Measurements from ENCODE around the gene LIN7C.
"Not testable (repeated sequence)": the region's sequence is repeated elsewhere in the genome, so short reads cannot be mapped to it uniquely, and the experiment has no call there.

Gene LIN7C

DNA sequence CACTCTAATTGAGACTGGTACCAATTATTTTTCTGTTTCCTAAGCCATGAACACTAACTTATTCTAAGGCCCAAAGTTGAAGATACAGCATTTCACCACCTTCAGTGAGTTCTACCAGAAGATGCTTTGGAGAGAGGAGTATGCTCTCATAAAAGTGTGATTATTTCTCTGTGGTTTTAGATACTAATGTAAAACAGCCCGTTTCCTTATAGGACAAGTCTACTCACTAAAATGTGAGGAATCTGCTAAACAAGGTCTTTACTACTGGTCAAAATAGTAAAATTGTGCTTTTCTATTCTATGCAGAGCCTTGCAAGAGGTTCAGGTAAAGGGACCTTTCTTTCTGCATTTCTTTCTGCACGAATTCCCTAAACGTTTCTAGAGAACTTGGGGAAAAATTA is 36.4 kb downstream of the LIN7C start:
- no peak for DNase-seq (ENCODE audit: low spot score)

DNA sequence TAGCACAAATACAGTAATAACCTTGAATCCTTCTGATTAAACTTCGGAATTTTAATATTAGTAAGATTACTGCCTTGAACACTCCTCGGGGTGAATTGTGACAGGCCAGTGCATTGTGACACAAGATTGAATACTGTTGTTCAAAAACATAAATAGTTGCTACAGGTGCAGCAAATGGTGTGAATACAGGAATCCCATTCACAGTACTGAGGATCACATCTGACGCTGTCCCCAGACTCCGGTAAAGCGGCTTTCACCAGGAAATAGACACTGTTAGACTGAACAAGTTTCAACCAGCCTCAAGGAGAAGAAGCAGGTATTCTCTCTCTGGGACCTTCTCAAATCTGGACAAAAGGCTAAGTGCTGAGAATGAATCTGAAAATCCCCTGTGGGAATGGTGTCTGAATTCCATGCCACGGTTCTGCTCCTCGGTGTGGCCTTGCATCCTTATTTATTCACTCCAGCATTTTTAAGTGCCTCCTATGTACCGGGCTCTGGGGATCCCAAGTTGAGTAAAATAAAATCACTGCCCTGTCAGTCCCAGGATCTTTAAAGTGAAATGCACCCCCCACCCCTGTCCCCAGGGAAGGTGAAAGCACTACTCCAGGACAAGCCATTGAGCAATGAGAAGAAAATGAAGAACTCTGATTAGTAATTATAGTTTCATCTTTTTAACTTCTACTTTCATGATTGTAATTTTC is 37.4 kb downstream of the LIN7C start:
- no peak for DNase-seq (ENCODE audit: low spot score)

DNA sequence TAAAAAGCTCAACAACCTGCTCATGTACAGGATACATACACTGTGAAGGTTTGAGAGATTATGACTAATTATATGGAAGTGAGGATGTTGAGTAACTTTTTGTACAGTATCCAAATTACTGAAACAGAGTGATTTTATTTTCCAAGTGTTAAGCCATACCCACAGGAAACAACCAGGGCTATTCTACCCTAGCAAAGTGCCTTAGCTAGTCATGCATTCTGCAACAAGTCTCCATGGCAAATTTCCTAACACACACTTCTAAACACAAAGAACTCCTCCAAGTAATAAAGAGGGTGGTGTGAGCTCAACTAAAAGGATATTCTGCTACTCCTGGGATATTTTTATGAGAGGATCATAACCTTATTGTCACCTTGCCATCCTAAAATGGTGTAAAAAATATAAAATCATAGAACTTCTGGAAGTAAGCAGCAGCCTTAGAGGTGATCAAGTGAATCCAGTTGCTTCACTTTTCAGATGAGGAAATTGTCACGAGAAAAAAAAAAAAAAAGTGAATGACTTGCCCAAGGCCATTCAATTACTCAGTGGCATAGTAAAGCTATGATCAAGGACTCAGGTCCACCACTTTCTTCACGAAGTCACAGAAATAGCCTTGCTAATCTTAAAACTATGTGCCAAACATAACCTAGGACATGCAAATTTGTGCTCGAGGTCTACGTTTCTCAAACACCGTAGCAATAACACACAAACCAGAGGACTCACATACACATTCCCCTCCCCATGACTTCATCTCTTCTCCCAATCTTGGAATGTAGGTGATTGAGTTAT is 38.2 kb downstream of the LIN7C start:
- no peak for DNase-seq (ENCODE audit: low spot score)

DNA sequence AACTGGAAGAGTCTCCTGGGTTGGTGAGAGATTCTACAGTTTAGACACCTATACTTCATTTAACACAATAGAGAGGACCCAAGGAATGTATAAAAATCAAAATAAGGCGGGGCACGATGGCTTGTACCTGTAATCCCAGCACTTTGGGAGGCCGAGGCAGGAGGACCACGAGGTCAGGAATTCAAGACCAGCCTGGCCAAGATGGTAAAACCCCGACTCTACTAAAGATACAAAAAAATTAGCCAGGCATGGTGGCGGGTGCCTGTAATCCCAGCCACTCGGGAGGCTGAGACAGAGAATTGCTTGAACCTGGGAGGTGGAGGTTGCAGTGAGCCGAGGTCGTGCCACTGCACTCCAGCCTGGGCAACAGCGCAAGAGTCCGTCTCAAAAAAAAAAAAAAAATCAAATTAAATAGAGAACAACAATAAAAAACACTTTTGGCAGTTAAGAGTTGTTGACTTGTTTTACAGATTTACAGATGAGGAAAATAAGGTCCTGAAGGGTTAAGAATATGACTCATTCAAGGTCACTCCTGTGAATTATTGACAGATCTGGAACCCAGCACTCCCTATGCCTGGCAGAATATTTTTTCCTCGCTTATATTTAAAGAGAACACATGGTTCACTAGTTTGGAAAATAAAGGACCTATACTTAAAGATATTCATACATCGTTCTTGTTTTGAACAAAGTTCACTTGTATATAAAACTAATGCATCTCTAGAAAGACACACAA is 39.2 kb downstream of the LIN7C start:
- DNase-seq (ENCODE audit: low spot score), result no peak

DNA sequence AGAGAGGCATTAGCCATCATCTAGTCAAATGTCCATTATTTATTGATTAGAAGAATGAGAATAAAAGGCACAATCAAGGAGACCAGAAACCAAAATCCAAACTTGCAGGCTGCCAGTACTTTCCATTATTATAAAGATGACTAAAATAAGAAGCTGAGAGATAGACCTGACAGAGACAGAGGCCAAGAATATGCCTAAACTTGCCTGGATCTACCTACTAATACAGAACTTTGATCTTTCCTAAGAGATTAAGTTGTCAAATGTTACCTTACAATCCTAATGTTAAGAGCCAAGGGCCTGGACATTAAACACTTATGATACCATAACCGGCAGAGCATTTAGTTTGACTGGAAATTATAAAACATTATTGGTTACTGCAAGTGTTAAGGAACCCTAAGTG is 40.2 kb downstream of the LIN7C start:
- no peak for DNase-seq (ENCODE audit: low spot score)

DNA sequence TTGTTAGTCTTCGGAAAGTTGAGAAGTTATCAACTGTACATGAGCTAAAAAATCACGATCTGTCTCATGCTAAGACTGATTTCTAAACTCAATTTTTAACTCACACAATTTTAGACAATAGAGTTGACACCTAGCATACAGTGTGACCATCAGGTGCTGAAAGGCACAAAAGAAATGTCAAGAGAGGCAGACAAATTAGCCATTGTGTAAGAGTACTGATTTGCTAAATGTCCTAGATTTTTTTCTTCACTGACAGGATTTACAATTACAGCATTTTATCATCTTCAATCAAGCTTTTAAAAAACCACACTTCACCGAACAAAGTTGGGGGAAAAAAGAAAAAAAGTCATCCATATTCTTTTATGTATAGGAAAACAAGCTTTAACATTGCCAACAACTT is 40.9 kb downstream of the LIN7C start:
- no peak for DNase-seq (ENCODE audit: low spot score)

DNA sequence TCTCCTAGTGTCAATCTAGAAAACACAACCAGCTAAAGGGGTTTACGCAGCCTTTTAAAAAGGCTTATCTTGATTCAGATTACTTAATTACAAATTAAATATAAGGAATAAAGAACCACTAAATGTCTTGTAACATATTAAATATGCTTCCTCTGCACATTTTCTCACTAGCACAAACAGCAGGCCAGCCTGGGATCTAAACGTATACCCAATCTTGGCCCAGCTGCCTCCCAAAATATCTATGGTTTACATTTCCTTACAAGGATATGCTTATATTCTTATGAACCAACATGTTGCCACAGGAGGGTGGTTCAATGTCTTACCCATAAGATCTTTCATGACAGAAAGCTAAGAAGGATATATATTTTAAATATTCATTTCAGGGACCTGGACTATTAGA is 41.7 kb downstream of the LIN7C start:
- no peak for DNase-seq (ENCODE audit: low spot score)

DNA sequence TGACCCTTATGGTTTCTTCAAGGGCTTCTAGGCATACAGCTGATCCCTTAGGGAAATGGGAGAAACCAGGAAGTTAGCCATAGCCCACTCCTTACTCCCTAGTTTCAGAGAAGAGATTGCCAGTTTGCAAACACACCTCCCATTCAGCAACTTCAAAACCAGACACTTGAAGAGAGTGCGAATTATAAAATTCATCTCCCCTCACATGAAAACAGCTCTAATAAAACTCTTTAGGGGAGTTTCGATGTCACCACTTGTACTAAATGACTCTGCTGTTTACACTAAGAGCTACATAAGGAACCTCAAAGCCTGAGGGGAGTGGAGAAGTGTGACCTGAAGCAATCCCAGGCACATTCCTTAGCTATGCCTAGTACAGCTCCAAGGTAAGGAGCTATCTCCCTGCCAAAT is 42.3 kb downstream of the LIN7C start:
- DNase-seq (ENCODE audit: low spot score), result no peak

DNA sequence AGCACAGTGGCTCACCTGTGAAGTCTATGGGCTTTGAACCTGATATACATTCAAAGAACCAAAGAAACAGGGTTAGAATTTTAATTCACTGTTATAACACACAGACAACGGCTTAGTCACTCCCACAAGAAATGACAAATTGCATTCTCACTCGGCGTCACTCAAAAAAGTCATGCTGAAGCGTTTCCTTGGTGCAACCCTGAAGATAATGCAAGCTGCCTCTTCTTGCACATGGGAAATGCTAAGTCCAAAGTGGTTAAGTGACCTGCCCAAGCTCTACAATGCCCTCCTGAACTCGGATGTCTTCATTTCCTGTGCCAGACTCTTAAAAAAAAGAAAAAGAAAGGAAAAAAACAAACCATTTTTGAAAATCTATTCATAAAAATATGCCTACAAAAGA is 44.0 kb downstream of the LIN7C start:
- no peak for DNase-seq (ENCODE audit: low spot score)

DNA sequence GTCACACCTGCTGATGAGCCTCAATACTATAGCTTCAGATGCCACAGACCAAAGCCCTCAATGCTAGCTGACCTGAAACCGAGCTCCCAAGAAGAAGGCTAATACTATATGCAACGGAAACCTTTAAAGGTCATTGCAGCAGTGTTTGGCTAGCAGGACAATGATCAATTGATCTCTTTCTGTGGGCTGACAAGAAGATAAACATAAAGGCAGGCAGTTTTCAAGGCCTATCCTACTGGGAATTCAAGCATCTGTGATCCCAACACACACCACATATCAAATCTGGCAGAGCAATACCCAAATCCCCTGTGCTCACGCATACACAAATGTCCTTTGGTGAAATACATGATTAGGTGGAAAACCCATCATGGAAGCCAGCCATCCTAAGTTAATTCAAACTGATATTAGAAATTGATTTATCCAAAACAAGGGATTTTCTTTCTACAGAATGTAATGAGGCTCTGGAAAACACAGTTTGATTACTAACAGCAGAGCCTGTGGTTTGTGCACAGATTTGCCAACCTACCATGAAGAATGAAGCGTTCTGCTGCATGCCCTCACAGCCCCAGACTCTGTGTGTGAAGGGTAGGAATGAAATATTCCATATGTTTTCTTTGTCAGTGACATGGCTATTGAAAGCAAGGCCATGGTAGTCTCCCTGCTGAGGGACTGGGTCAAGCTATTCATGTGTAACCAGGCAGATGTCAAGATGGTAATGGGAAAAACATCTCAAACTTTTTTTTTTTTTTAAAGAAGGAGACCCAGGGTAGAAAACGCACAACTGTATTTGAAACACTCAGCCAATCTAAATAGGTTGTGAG is 46.2 kb downstream of the LIN7C start:
- no peak for DNase-seq (ENCODE audit: low spot score)

DNA sequence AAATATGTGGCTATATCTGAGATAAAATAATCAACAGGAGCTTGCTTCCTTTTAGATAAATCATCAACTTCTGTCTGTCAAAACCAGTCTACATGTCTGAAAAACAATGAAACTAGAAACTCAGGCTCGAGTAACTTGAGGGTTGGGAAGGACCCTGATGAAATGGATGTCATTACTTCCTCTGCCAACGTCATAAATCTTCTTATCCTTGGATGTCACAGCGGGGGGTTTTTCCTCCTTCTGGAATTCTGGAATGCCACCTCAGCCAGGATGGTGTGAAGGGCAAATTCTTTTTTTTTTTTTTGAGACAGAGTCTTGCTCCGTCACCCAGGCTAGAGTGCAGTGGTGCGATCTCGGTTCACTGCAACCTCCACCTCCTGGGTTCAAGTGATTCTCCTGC is 47.4 kb downstream of the LIN7C start:
- DNase-seq (ENCODE audit: low spot score), result no peak

DNA sequence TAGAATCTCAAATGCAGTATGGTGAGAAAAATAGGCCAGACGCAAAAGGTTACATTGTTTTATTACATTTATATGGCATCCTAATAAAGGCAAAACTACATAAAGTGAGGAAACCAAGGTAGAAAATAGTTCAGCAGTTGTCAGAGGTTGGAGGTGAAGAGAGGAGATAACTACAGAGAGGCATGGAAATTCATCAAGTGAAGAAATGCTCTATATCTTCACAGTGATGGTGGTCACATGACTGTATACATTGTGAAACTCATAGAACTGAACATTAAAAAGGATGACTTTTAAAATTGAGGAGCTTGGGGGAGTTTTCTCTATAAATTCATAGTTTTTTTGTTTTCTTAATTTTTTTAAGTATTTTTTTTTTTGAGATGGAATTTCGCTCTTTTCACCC is 48.4 kb downstream of the LIN7C start:
- DNase-seq (ENCODE audit: low spot score), result no peak

DNA sequence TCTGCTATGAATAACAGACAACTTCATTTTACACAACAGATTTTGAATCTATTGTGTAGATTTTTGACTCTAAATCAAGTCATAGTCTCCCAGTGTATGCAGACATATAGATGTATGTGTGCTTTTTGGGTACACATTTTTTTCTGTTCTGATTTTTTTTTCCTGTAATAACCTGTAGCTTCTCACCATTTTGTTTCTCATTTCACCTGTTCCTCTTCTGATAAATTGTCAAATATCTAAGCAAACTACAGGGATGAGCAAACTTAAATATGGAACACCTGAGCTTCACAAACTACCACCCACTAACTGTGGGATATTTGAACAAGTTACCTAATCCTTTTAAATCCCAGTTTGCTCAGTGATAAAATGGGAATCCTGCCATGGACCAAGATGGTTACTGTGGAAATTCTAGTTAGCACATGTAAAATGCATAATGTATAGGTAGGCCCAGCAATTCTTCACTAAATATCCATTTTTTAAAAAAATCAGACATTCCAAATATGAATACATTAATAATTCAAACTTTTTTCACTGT is 49.7 kb downstream of the LIN7C start:
- no peak for DNase-seq (ENCODE audit: low spot score)

DNA sequence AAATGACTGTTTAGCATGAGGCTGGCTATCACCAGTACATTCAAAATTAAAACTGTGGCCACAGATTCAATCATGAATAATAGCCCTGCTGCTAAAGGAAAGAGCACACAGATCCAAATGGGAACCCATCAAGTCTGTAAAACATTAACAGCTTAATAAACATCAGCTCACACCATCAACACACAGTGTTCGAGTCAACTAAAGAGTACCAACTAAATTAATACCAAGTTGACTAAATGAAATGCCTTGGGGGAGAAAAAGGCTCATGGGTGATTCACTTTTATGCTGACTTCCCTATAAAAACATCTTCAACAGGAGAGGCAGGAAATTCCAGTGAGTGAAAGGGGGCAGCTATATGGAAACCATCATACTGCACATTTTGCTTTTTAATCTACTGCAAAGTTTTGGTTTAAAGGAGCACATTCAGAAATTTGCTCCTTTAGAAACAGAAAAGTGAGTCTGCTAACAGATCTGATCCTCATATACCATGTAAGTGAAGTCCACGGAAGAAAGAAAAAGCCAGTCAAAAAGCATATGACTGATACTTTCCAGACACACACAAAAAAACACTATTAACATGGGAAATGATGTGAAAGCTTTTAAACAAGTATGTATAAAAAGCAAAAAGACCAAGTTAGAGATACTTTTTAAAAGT is 50.3 kb downstream of the LIN7C start:
- no peak for DNase-seq (ENCODE audit: low spot score)

DNA sequence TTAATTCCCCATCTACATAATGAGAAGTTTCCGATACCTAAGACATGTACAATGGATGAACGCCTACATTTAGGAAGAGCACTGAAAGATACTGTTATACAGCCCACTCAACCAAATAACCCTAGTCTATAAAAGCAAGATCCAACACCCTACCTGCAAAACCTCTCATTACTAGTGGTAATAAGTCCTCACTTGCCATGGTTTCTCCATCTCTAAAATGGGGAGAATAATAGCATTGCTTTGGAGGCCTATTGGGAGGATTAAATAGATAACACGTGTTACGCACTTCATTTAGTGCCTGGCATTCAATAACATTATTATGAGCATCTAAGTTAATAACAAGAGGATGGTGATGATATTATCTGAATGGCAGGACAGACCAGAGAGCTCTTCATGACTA is 50.9 kb downstream of the LIN7C start:
- DNase-seq (ENCODE audit: low spot score), result no peak

DNA sequence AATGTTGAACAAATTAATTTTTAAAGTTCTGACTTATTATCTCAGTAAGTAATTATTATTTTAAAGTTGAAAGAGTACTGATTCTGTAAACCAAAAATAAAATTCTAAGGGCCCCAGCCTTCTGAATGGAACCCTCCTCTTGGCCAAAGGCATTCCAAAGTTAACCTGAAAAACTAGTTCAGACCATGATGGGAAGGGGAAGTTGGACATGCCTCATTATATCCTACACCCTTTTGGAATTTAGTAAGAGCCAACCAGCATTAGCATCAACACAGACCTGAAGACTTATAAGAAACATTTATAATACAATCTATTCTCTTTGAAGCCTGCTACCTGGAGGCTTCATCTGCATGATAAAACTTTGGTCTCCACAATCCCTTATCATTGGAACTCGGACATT is 52.9 kb downstream of the LIN7C start:
- no peak for DNase-seq (ENCODE audit: low spot score)

DNA sequence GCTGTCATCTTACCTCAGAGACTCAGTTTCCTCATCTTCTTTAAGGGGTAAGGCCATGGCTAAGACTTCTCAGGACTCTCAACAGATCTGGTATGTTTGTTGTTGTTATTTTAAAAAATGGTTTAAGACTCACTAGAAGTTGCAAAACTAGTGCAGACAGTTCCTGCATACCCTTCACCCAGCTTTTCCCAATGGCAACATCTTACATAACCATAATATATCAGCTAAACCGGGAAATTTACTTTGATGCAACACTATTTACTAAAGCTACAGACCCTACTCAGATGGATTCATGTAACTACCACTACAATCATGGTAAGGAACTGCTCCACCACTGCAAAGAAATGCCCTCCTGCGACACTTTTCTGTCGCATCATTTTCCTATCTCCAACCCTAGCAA is 54.4 kb downstream of the LIN7C start:
- DNase-seq (ENCODE audit: low spot score), result no peak

DNA sequence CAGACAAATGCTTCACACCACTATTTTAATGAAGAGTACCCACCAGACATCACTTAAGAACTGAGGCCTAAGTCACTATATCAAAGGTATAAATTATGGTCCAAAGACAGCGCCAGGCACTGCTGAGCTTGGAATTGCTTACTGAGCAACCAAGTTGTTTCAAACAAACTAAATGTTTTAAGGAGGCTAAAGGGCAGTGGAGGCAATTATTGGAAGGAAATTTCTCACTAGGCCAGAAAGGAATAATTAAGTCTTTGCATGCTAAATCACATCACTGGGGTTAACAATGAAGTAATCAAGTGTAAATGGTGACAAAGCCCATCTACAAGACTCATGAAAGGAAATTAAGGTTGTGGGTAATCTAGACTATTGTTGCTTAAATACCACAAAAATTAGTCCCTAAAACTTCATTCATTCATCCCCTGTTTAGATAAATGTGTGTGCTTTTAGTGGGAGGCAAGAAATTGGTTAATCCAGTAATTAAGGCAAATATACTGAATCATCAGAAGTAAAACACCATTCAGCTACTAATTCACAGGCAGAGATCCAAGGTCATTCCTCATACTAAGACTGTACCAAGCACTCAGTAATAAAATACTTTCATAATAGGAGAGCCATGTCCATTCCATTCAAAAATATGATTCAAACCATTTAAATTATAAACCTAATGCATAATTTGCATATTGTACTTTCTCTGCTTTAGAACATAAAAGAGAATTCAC is 55.2 kb downstream of the LIN7C start:
- no peak for DNase-seq (ENCODE audit: low spot score)

DNA sequence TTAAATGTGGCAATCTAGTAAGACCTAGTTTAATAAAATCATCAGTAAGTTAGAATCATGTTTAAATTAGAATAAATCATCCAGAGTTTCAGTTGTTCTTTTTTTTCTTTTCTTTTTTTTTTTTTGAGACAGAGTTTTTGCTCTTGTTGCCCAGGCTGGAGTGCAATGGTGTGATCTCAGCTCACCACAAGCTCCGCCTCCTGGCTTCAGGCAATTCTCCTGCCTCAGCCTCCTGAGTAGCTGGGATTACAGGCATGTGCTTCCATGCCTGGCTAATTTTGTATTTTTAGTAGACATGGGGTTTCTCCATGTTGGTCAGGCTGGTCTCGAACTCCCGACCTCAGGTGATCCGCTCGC is 58.4 kb downstream of the LIN7C start:
- DNase-seq (ENCODE audit: low spot score), result not testable (repeated sequence)

DNA sequence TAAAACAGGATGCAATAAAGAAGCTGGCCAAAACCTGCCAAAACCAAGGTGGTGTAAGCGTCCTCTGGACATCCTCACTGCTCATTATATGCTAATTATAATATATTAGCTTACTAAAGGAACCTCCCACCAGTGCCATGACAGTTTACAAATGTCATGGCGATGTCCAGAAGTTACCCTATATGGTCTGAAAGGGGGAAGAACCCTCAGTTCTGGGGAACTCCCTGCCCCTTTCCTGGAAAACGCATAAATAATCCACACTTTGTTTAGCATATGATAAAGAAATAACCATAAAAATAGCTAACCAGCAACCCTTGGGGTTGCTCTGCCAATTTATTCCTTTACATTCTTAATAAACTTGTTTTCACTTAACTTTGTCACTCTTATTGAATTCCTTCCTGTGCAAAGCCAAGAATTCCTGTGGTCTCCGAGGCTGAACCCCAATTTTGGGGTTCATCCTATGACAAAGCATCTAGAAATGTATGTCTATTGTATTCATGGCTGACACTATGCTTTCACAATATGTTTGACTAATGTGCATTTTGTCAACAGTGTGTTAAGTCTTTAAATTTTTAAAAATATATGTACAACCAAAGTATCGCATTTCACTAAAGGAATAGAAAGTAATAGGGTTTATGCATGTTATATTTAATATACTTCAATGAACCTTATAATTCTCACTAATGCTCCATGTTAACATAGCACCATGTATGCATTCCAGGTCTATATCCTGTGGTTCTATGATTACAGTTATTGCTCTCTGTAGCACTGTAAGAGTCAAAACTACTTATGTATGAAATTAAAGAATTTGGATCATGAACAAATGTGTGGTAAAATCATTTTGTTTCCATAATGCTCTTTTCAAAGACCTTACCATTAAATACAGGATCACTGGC is 59.0 kb downstream of the LIN7C start:
- DNase-seq (ENCODE audit: low spot score), result no peak

Data from hematopoietic multipotent progenitor cell treated with erythropoietin and hydrocortisone succinate and interleukin-3 and kit ligand, for 17 days (in vitro differentiated cells).